ENCODE data around the gene SEMA6B.

The SEMA6B gene

DNA sequence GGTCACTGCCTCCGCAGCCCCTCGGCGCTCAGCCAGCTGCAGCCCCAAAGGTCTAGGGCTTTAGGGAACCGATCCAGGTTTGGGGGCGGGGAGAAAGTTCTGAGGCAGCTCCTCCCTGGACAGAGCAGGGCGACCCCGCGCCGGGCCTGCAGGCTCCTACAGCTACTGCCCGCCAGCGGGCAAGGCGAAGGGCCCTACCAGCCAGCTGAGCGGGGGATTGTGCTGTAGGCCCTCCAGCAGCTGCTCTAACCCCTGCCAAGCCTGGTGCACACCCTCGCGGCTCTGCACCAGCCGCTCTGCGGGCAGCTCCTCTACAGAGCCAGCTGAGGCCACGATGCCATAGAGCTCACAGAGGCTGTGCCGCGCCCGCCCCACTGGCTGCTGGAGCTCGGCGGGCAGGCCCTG is 55.2 kb downstream of the SEMA6B start:
- TF ChIP-seq POLR2A (IDR thresholded peaks at IDR 0.05; ENCODE audit: low read length) (no peak), GATA1 (IDR thresholded peaks at IDR 0.05; ENCODE audit: low read depth, low read length) (no peak)
- no peak for DNase-seq

GRCh38 chr19:4503825-4504170 is 55.7 kb downstream of the SEMA6B start:
- no peak for DNase-seq
- TF ChIP-seq POLR2A (IDR thresholded peaks at IDR 0.05; ENCODE audit: low read length), result no peak

DNA sequence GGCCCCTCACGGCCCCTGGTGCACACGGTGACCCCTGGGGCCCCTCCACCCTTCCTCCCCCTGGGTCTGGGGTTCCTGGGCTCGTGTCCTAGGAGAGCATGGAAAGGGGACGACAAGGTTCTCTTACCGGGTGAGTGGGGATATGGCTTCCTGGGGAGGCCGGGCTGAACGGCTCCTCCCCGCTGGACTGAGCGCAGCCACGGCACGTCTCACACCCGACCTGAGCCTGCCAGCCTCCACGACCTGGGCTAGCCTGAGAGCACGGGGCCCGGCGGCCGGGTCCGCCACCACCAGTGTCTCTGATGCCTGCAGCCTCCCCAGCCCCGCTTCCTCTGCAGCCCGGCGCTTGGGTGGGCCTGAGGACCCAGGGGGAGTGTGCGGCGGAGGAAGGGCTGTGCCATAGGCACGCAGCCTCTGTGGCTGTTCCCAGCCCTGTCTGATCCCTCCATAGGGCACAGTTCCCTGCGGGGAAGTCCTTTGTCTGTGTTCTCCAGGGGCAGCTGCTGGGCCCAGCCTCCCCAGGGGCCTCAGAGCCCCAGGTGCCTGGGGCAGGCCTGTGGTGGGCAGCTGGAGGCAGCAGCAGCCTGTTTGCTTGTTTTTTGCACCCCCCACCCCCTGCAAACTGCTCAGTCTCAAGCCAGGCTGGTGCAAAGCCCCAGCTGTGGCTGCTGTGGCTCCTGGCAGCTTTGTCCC is 56.2 kb downstream of the SEMA6B start:
- DNase-seq, result no peak
- TF ChIP-seq GATA1 (IDR thresholded peaks at IDR 0.05; ENCODE audit: low read depth, low read length) (no peak), POLR2A (IDR thresholded peaks at IDR 0.05; ENCODE audit: low read length) (no peak)

GRCh38 chr19:4502282-4503131 is 57.0 kb downstream of the SEMA6B start:
- DNase-seq, result no peak
- TF ChIP-seq GATA1 (IDR thresholded peaks at IDR 0.05; ENCODE audit: low read depth, low read length) (no peak), POLR2A (IDR thresholded peaks at IDR 0.05; ENCODE audit: low read length) (no peak)

- no peak for DNase-seq
- TF ChIP-seq POLR2A (IDR thresholded peaks at IDR 0.05; ENCODE audit: low read length) (no peak), GATA1 (IDR thresholded peaks at IDR 0.05; ENCODE audit: low read depth, low read length) (no peak)
These were observed 57.8 kb downstream of the SEMA6B start for GRCh38 chr19:4501691-4502090.

- DNase-seq, result no peak
- TF ChIP-seq GATA1 (IDR thresholded peaks at IDR 0.05; ENCODE audit: low read depth, low read length) (no peak), POLR2A (IDR thresholded peaks at IDR 0.05; ENCODE audit: low read length) (no peak)
These were observed 58.5 kb downstream of the SEMA6B start for GRCh38 chr19:4500841-4501591.

DNA sequence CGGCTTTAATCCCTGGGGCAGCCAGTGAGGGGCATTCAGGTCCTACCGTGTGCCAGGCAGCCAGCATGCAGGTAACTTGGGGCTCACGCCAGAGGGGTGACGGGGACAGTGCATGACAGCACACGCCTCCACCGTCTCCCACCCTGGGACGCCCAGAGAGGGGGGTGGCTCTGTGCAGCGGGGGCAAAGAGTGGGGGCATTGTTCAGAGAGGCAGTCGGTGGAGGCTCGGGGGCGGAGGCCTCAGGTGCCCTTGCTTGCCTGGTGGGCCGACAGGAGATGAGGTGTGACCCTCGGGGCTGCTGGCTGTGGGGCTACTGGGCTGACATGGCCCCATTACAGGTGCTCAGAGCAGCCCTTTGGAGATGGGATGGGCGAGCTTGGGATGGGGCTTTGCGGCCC is 59.6 kb downstream of the SEMA6B start:
- TF ChIP-seq GATA1 (IDR thresholded peaks at IDR 0.05; ENCODE audit: low read depth, low read length), result no peak
- TF ChIP-seq POLR2A (IDR thresholded peaks at IDR 0.05; ENCODE audit: low read length), result no peak
- DNase-seq, result no peak

DNA sequence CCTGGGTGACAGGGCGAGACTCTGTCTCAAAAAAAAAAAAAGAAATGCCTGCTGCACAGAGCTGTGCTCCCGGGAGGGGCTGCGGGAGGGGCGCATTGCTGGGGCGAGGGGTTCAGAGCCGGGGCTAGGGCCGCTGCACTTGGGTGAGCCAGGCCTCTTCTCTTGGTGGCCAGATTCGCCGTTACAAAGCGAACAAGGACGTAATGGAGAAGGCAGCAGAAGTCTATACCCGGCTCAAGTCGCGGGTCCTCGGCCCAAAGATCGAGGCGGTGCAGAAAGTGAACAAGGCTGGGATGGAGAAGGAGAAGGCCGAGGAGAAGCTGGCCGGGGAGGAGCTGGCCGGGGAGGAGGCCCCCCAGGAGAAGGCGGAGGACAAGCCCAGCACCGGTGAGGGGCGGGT is 60.2 kb downstream of the SEMA6B start:
- no peak for DNase-seq
- no peak for TF ChIP-seq GATA1 (IDR thresholded peaks at IDR 0.05; ENCODE audit: low read depth, low read length)
- no peak for TF ChIP-seq POLR2A (IDR thresholded peaks at IDR 0.05; ENCODE audit: low read length)

- DNase-seq, result no peak
- TF ChIP-seq GATA1 (IDR thresholded peaks at IDR 0.05; ENCODE audit: low read depth, low read length), result no peak
- TF ChIP-seq POLR2A (IDR thresholded peaks at IDR 0.05; ENCODE audit: low read length), result no peak
These were observed 60.8 kb downstream of the SEMA6B start for GRCh38 chr19:4498694-4499093.

DNA sequence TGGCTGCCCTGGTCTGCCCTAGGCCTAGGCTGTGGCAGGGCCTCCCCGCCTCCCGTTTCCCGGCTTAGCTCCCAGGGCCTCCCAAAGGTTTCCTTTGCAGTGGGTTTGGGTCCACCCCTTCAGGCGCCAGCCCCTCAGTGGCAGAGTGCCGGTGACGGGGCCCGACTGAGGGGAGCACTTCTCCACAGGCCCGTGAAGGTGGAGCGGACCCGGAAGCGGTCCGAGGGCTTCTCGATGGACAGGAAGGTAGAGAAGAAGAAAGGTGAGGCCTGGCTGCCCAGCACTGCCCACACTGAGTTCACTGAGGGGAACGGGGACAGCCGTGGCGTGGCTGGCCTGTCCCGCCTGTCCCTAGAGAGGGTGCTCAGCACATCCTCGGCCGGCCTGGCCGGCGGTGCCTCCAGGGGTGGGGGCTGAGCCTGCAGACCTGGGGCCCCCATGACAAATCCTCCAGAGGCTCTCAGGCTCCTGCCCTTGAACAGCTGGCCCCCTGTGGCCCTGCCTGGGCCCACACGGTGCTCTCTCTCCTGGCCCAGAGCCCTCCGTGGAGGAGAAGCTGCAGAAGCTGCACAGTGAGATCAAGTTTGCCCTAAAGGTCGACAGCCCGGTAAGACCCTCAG is 61.6 kb downstream of the SEMA6B start:
- DNase-seq, result no peak
- TF ChIP-seq GATA1 (IDR thresholded peaks at IDR 0.05; ENCODE audit: low read depth, low read length) (no peak), POLR2A (IDR thresholded peaks at IDR 0.05; ENCODE audit: low read length) (no peak)

DNA sequence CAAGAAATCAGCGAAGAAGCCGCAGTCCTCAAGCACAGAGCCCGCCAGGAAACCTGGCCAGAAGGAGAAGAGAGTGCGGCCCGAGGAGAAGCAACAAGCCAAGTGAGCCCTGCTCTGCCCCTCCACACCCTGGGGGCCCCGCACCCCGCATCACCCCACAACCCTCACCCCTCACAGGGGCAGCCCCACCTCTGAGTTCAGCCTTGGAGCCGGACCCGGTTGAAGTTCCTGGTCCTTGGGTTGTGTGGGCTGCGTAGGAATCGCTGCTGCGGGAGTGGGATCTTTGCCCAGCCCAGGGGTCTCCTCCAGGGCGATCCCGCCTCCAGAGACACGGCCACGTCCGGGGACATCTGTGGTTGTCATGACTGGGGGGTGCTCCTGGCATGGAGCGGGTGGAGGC is 63.2 kb downstream of the SEMA6B start:
- DNase-seq, result no peak
- TF ChIP-seq GATA1 (IDR thresholded peaks at IDR 0.05; ENCODE audit: low read depth, low read length), result no peak
- no peak for TF ChIP-seq POLR2A (IDR thresholded peaks at IDR 0.05; ENCODE audit: low read length)

DNA sequence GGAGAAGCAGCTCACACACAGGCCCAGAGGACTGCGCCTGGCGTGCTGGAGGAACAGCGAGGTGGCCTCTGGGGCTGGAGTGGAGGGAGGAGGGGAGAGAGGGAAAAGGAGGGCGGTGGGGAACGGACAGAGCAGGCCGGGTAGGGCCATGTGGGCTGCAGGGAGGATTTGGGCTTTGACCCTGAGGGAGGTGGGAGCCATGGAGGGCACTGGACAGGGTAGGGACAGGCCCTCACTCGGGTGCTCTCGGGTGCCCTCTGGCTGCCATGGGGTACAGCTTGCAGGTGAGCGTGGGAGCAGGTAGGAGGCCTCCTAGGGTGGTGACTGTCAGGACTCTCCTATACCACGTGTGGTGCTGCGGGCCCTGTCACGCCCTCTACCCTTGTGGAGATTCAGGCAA is 64.0 kb downstream of the SEMA6B start:
- DNase-seq, result no peak
- no peak for TF ChIP-seq POLR2A (IDR thresholded peaks at IDR 0.05; ENCODE audit: low read length)
- no peak for TF ChIP-seq GATA1 (IDR thresholded peaks at IDR 0.05; ENCODE audit: low read depth, low read length)

GRCh38 chr19:4494691-4495064 is 64.8 kb downstream of the SEMA6B start:
- DNase-seq, result no peak
- TF ChIP-seq POLR2A (IDR thresholded peaks at IDR 0.05; ENCODE audit: low read length) (no peak), GATA1 (IDR thresholded peaks at IDR 0.05; ENCODE audit: low read depth, low read length) (no peak)
